ENCODE results near the gene ZDBF2. TPM values are rescaled to one million over a fixed set of nuclear protein-coding genes. Genes with fewer than 3 reads are reported as not detected.

The ZDBF2 gene
- total and polyA plus RNA-seq, 7 donors: 1.4 to 20.8 (median 7.1) TPM

DNA sequence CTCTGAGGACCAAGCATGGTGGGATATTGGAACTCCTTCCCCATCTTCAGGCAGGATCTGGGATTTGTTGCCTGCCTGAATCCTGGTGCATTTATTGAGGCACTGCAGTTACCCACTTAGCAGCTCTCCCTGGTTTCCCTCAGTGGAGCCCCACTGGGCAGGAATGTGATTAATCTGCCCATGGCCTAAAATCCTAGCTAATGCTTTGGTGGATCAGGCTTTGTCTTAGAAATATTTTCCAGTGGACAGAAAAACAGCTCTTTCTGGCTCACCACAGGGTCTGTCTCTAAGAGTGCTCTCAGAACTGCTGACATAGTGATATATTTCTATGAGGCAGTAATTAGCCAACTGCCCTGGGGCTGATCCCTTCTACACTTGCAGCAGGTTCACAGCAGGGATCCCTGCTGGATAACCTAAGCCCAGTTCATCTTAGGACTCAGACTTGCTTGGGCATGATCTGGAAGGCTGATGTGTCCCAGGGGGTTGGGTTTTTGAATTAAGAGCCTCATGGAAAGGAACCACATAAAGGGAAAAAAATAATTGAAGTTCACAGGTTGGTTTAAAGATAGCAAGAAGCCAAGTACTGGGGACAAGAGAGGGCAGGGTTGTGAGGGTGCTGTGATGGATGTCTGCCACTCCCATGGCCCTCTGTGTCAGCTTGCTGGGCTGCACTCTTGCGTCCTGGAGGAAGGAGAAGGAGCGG is 44.3 kb upstream of the ZDBF2 start:
- Histone ChIP-seq H3K4me3 (no peak overlapping the region), H3K4me1 (no peaks in the 10 kb centered on the region), H3K27me3 (ENCODE audit: insufficient read depth in 3 of 3, low read length in 2 of 3) (no peaks in the 10 kb centered on the region), H3K27ac (no peak overlapping the region), H3K9me3 (no peaks in the 10 kb centered on the region), H3K36me3 (ENCODE audit: insufficient read depth in 1 of 2, low read depth in 1 of 2) (no peaks in the 10 kb centered on the region)
- TF ChIP-seq, protein P1, sequence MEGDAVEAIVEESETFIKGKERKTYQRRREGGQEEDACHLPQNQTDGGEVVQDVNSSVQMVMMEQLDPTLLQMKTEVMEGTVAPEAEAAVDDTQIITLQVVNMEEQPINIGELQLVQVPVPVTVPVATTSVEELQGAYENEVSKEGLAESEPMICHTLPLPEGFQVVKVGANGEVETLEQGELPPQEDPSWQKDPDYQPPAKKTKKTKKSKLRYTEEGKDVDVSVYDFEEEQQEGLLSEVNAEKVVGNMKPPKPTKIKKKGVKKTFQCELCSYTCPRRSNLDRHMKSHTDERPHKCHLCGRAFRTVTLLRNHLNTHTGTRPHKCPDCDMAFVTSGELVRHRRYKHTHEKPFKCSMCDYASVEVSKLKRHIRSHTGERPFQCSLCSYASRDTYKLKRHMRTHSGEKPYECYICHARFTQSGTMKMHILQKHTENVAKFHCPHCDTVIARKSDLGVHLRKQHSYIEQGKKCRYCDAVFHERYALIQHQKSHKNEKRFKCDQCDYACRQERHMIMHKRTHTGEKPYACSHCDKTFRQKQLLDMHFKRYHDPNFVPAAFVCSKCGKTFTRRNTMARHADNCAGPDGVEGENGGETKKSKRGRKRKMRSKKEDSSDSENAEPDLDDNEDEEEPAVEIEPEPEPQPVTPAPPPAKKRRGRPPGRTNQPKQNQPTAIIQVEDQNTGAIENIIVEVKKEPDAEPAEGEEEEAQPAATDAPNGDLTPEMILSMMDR (IDR thresholded peaks at IDR 0.05): no peak
- no peak for DNase-seq
- no peak for ATAC-seq
- intact Hi-C loops (cut with DNase I): no loop called here
- WGBS, 3 donors: 50 to 84% (median 57%) methylated on average over 2 of the region's 2 CpGs

DNA sequence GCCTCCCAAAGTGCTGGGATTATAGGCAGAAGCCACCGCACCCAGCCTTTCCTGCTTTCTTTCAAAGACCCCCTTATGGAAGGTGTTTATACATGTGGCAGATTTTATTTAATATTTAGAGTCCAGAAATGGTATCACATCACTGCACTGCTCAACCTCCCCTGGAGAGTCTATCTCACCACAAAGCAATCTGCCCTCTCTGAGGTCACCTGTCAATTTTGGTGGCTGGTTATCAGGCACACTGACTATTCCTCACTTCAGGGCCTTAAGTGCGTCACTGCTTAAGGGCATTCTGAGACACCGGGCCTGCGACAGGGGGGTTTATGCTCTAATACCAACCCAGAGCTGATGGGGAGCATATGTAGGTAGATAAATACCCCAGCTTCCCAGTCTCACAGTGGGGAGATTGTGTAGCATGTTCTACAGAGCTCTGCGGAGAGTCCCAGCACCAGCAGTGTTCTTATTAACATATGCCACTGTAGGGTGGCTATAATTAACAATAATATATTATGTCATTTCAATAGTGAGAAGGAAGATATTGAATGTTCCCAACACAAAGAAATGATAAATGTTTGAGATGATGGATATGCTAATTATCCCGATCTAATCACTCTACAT is 42.7 kb upstream of the ZDBF2 start:
- Histone ChIP-seq H3K4me1 (no peaks in the 10 kb centered on the region), H3K27me3 (ENCODE audit: insufficient read depth in 3 of 3, low read length in 2 of 3) (peaks cover 0 to 2% (median 0%) of the 10 kb centered on the region in 3 donors), H3K9me3 (no peaks in the 10 kb centered on the region), H3K4me3 (no peak overlapping the region), H3K36me3 (ENCODE audit: insufficient read depth in 1 of 2, low read depth in 1 of 2) (no peaks in the 10 kb centered on the region), H3K27ac (no peak overlapping the region)
- WGBS, 3 donors: 87 to 92% (median 91%) methylated on average over 6 of the region's 6 CpGs
- DNase-seq (no peak), ATAC-seq (no peak)
- TF ChIP-seq, protein P1 (IDR thresholded peaks at IDR 0.05): no peak
- intact Hi-C loops (cut with DNase I): no loop called here

DNA sequence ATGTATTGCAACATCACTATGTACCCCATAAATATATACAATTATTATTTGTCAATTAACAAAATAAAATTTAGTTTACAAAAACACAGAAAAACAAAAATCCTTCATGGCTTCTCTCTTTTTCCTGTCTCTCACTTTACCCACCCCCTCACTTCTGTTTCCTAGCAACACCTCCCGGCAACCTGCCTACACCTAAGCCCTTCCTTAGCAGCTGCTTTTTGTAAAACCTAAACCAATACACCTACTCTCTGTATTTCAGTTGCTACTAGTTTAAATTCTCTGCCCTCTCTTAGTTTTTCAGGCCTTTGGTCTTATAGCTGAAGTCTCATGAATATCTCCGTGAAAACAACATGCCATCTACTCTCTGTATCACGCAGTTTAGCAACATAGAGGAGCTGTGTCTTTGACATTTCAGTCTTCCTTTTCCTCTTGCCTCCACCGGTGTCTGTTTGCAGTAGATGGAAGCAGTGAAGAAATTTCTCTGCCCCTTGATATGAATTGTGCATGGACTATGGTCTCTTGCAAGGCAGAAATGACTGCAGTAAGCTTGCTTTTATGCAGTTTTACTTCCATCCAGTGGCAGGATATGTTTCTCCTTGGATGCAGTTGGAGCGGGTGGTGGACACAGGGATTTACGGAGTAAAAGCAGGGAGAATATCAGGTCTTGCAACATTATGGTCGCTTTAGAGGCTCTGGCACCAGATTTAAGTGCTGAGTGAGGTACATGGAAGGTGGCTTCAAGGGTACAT is 42.0 kb upstream of the ZDBF2 start:
- intact Hi-C loops (cut with DNase I): no loop called here
- ATAC-seq: no peak
- no peaks in the 10 kb centered on the region for H3K4me1 ChIP-seq
- DNase-seq: no peak
- WGBS, 3 donors: 62 to 64% (median 63%) methylated on average over 7 of the region's 7 CpGs
- TF ChIP-seq, protein P1 (IDR thresholded peaks at IDR 0.05): no peak
- H3K27me3 ChIP-seq (ENCODE audit: insufficient read depth in 3 of 3, low read length in 2 of 3): peaks cover 0 to 2% (median 0%) of the 10 kb centered on the region in 3 donors
- no peak overlapping the region for H3K27ac ChIP-seq
- no peaks in the 10 kb centered on the region for H3K9me3 ChIP-seq
- no peaks in the 10 kb centered on the region for H3K36me3 ChIP-seq (ENCODE audit: insufficient read depth in 1 of 2, low read depth in 1 of 2)
- H3K4me3 ChIP-seq: no peak overlapping the region

DNA sequence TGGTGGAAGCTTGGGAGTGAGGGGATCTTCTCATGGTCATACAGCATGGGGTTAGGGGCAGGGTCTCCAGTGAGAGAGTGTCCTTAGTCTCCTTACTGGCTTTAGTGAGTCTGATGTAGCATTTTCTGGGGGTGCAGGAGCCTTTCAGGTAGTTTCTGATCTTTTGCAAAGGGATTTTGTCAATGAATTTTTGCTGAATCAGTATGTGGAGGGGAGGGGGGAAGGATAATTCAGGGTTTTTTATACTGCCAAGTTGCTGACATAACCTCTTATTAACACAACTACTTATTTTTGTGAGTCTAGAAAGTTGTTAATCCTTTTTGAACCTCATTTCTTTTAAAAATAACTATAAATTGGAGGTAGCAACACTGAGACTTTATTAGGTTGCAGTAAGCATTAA is 35.3 kb upstream of the ZDBF2 start:
- ATAC-seq (no peak), DNase-seq (no peak)
- Histone ChIP-seq H3K9me3 (no peaks in the 10 kb centered on the region), H3K36me3 (ENCODE audit: insufficient read depth in 1 of 2, low read depth in 1 of 2) (no peaks in the 10 kb centered on the region), H3K4me3 (no peak overlapping the region), H3K27me3 (ENCODE audit: insufficient read depth in 3 of 3, low read length in 2 of 3) (peaks cover 0 to 2% (median 0%) of the 10 kb centered on the region in 3 donors), H3K4me1 (no peaks in the 10 kb centered on the region), H3K27ac (no peak overlapping the region)
- intact Hi-C loops (cut with DNase I): no loop called here
- TF ChIP-seq, protein P1 (IDR thresholded peaks at IDR 0.05): no peak
